ENCODE results near the gene GABRD.
A peak's percentile ranks its signal among the peaks of the same experiment; 100 is the strongest.

Gene GABRD

GRCh38 chr1:1986451-1987141 is 32.5 kb upstream of the GABRD start:
- DNase-seq = no peak

- DNase-seq = no peak
Observed at GRCh38 chr1:1987142-1987510, 32.0 kb upstream of the GABRD start.

GRCh38 chr1:1988061-1988945 is 30.8 kb upstream of the GABRD start:
- no peak for DNase-seq

DNA sequence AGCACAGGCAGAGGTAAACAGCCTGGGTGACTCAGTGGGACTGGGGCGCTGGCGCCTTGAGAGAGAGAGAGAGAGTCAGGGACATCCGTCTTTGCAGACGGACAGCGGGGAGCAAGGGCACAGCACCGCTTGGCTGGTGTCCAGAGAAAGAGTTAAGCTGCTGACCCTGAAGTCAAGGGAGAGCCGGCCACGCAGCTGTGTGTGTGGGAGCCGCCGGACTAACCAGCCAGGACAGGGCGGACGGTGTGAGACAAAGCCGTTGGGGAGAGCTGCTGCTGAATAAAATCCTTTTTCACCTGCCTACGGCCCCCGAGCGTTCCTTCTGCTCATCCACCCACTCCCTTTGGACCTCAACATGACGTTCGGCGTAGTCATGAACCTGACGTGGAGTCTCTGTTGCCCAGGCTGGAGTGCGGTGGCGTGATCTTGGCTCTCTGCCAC is 30.0 kb upstream of the GABRD start:
- DNase-seq = no peak

GRCh38 chr1:1989789-1990188 is 29.4 kb upstream of the GABRD start:
- no peak for DNase-seq

- DNase-seq = no peak
Observed at GRCh38 chr1:1990222-1990621, 28.9 kb upstream of the GABRD start.

GRCh38 chr1:1994536-1994935 is 24.6 kb upstream of the GABRD start:
- DNase-seq = no peak

DNA sequence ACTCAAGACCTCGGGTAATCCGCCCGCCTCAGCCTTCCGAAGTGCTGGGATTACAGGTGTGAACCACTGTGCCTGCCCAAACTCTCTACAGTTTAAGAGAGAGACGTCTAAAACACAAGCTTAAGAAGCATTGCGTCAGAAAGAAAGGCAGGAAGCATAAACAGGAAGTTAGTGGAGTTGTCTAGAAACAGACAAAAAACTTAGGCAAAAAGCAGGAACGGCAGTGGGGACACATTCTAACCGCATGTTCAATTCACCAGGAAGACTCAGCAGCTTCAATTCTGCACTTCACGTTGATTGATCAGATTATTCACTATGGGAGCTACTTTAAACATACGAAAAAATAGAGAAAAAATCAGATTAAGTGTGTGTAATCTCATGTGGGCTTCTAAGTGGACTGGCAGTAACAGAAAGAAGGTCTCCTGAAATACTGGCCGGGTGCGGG is 22.9 kb upstream of the GABRD start:
- DNase-seq = no peak

- no peak for DNase-seq
Observed at GRCh38 chr1:1997576-1997975, 21.6 kb upstream of the GABRD start.

GRCh38 chr1:2000432-2000831 is 18.7 kb upstream of the GABRD start:
- DNase-seq = no peak

GRCh38 chr1:2000850-2001249 is 18.3 kb upstream of the GABRD start:
- DNase-seq = no peak

DNA sequence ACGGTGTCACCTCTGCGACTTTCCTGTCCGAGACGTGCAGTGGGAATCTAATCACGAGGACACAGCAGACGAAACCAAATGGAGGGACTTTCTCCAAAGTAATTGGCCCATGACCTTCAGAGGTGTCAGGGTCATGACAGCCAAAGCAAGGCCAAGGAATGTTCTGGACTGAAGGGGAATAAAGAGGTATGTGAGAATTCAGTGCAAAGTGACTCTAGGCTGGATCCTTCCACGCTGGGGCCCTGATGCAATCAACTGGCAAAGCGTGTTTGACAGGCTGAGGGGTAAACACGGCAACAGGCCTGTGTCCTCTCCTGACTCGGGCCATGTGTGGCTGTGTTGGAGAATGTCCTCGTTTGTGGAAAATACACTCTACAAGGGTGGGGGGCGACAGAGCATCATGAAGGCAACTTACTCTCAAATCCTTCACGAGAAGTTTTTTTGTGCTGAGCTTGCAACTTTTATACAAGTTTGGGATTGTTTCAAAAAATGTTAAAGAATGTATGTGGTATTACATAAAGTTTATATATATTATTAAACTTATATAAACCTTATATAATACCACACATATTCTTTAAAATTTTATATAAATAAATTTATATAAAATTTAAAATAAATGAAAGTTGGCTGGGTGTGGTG is 17.3 kb upstream of the GABRD start:
- no peak for DNase-seq

GRCh38 chr1:2003541-2004131 is 15.5 kb upstream of the GABRD start, which contains the start of gene CFAP74:
TSS of gene CFAP74 (minus strand) at chr1:2003786. CDS start at chr1:1990956, 12,830 bp downstream.
- DNase-seq = peak; percentile 67

GRCh38 chr1:2004856-2005255 is 14.3 kb upstream of the GABRD start:
- DNase-seq = no peak

DNA sequence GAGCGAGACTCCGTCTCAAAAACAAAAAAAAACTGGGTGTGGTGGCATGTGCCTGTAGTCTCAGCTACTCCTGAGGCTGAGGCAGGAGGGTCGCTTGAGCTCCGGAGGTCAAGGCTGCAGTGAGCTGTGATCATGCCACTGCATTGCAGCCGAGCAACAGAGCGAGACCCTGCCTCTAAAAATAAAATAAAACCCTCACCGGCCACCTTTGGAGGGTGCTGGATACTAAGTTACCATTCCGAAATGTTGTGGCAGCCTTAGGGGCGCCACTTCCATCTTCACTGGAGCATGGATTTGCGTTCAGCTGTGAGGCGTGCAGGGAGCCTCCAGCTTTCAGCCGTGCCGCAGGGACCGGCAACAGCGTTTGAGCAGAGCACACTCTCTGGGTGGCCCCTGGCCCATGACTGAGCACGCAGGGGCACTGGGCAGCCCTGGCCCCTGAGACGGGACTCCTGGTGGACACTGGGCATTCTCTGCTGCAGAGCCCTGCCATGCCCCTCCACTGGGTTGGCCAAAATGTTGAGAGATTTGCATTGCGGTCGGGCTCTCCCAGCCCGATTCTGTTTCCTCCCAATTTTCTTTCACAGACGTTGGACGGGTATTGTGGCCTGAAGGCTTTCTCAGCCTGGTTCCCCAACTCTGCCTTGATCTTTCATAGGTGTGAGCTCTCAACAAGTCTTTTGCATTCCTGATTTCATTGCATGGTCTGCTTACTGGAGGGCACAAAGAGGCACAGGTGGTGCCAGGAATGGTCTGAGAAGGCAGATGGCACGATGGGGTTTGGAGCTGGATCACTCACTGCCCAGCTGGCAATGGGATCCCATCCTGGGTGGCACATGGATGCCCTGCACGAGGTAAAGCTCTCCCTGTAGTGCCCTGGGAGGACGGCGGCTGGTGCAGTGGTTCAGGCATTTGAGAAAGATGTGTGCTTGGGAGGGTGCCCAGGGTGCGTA is 9.8 kb upstream of the GABRD start:
- DNase-seq = no peak

DNA sequence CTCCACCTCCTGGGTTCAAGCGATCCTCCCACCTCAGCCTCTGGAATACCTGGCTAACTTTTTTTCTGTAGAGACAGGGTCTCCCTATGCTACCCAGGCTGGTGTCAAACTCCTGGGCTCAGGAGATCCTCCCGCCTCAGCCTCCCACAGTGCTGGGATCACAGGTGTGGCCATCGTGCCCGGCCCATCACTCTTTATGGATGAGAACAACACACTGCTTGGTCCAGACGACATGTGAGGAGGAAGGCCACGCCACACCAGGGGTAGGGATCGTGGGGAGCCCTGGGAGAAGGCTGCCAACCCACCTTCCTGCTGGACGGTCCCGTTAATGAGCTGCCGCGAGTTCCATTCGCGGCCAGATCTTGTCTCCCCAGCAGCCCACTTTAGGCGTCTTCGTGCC is 5.0 kb upstream of the GABRD start:
- DNase-seq = no peak

- DNase-seq = no peak
Observed at GRCh38 chr1:2014741-2015735, 4.1 kb upstream of the GABRD start.

DNA sequence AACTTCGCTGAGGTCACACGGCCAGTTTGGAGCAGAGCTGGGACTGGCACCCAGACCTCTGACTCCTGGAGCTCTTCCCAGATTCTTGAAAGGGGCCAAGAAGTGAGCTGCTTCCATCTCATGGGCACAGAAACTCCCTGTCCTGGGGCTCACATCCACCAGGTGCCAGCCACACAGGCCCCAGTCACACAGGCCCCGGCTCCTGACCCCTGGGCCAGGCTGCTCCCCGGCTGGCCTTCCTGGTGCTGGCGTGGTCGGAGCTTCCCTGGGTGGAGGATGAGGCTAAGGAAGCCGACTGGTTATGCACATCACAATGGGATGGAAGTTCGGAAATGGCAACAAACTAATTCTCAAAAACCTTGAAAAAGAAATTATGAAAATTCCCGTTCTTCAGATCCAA is 3.0 kb upstream of the GABRD start:
- DNase-seq = no peak

- no peak for DNase-seq
Observed at GRCh38 chr1:2018217-2019171, 651 bp upstream of the GABRD start.
